GM21526 (cell line): ENCODE measurements around the gene CHMP6.

Experiments
- ATAC-seq: cut with Tn5 transposase; IDR thresholded peaks from one replicate; pipeline ENCODE4 v1.9.1; 2021; ENCODE audit warnings: moderate library complexity; ENCODE audit not compliant: unreplicated experiment, low FRiP score

CHMP6 gene

DNA sequence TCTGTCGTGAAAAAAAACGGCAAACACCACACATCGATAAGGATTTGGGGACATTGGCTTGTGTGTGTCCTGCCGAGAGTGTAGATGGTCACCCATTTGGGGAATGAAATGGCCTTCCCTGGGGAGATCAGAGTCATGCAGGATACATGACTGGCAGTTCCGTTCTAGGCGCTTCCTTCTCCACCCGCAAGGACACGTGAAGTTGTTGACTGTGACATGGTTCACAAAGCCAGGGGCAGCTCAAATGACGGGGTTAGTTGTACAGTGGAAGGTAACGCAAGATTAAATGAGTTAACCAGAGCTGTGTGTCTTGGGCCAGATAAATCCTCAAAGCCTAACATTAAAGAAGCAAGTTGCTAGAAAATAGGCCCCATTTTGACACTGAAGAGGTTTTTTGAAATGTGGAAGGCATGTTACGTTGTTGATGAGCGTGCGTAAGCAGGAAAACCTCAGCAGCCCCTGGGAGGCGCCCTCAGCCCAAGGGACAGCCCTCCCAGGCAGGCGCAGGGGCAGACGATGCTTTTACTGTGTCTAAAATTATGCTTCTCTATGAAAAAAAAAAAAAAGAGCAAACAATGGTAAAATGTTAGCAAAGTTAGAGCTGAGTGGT is 35.9 kb upstream of the CHMP6 start:
- ATAC-seq = no peak

GRCh38 chr17:80956321-80957190 is 35.1 kb upstream of the CHMP6 start:
- ATAC-seq = no peak

DNA sequence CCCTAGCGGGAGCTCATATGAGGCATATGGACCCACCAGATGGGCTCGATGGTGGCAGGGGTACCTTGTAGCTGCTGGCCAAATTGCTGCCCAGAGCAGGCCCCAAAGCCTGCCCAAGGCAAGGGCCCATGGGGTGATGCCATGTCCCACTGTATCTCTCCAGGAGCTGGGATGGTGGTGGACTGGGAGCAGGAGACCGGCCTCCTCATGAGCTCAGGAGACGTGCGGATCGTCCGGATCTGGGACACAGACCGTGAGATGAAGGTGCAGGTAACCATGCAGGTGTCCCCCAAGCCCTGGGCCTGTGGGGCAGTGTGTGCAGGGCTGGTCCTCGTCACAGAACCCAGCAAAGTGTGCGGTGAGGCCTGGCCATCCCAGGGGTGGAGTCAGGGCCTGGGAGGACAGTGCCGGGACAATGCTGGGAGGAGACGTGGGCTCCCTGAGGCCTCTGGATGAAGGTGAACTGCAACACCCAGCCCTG is 34.1 kb upstream of the CHMP6 start:
- no peak for ATAC-seq

DNA sequence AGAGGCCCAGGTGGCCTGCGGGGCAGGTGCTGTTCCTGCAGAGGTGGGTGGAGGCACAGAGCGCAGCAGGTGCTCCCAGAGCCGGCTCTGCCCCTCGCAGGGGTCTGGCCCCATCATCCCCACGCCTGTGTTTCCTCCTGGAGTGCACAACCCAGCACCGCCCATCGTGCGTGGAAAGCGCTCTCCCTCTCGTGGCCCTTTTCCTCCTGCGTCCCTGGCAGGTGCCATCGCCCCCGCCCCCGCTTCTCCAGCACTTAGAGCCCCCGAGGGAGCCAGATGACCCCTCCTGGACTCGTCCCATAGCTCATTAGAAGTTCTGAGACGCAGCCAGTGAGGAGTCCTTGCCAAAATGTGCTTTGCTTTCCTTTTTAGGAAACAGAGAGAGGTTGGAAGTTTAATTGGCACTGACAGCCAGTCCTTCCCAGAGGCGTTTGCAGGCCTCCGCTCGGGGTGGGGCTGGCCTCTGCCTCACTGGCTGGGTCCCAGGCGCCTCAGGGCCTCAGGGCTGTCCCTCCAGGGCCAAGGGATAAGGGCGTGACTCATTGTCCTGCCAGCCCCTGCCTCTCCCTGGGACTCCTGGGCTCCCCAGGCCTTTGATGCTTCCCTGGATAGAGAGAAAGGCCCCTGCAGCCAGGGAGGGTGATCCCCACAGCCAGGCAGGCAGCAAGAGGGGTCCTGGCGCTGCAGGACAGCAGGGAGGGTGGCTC is 32.2 kb upstream of the CHMP6 start:
- no peak for ATAC-seq

GRCh38 chr17:80960037-80960796 is 31.4 kb upstream of the CHMP6 start:
- no peak for ATAC-seq

DNA sequence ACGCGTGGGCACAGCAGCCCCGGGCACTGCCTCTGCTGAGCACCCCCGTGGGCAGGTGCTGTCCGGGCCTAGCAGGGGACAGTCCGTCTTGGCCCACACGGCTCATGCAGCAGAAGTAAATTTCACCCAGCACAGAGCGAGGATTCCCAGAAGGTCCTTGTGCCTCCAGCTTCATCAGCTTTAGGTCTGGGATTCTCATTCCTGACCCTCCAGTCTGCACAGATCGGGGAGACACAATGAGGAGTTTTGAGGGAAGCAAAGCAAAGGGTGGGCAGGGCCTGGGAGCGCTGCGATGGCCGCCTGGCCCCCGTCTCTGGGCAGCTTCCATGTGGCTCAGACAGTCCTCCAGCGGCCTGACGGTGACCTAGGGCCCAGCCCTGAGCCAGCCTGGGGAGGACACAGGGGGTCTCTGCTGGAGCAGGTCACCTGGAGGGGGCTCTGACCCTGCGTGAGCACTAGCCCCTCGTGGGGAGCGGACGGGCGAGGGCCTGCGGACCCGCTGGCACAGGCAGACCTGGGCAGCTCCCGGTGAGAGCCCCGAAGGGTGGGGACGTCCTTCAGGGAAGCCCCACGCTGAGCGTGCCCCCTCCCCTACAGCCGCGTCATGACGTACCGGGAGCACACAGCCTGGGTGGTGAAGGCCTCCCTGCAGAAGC is 30.7 kb upstream of the CHMP6 start:
- no peak for ATAC-seq

GRCh38 chr17:80961541-80962330 is 29.9 kb upstream of the CHMP6 start:
- ATAC-seq = no peak

DNA sequence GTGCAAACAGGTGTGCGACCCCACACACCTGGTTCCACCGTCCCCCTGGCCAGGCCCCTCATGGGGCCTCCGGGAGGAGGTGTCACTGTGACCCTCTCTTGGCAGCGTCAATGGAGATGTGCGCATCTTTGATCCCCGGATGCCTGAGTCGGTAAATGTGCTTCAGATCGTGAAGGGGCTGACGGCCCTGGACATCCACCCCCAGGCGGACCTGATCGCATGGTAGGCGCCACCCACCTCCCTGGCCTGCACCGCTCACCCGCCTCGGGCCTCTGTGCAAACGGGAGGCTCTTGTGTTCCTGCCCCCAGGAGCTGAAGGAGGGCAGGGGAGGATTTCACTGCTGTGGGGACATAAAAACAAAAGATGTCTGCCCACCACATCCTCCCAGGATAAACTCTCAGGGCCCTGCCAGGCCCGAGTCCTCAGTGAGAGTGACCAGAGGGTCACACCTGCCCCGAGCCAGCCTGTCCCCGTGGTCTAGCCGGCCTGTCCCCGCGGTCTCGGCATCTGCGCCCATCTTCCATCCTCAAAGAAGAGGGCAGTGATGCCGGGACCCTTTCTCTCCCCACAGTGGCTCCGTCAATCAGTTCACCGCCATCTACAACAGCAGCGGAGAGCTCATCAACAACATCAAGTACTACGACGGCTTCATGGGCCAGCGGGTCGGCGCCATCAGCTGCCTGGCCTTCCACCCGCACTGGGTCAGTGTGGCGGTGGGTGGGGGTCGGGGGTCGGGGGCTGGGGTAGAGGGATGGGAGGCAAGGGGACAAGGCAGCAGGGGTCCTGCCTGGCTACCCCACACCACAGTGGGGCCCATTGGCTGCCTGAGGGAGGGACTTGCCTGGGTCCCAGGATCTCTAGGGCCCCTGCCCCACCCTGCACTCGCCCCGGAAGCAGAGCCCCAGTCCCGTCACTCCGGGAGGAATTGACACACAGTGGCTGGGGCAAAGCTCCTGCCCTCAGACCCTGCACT is 29.0 kb upstream of the CHMP6 start:
- no peak for ATAC-seq

- no peak for ATAC-seq
Observed at GRCh38 chr17:80963812-80964543, 27.7 kb upstream of the CHMP6 start.

DNA sequence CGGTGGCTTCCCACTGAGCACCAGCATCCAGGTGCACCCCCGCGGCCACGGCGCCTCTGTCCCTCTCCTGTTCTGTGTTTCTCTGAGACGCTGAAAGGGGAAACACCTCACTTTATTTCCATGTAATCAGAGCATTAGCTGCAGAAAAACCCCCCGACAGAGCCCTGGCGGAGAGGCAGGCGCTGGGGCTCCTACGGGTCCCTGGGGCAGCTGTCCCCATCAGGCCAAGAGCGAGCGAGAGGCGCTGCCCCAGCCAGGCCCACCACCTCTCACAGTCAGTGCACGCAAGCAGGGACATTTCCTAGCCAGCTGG is 27.1 kb upstream of the CHMP6 start:
- ATAC-seq = no peak

- ATAC-seq = no peak
Observed at GRCh38 chr17:80964859-80965580, 26.6 kb upstream of the CHMP6 start.

DNA sequence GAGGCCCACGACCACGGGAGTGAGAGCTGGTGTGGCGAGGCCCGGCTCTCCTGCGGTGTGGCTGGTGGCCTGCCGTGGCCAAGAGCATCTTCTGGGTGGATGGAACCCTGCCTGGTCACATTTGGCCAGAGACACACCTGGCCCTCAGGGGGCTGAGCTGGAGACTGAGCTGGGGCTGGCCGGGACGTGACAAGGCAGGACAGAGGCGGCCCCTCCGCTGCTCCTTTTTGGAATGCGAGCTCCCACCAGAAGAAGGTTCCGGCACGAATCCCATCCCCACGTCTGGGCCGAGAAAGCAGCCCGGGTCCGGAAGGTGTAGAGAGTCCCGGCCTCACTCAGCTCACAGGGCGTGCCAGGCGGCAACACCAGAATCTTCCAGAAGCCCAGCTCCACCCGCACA is 26.0 kb upstream of the CHMP6 start:
- no peak for ATAC-seq

GRCh38 chr17:80967404-80967872 is 24.2 kb upstream of the CHMP6 start:
- no peak for ATAC-seq

GRCh38 chr17:80968602-80969029 is 23.0 kb upstream of the CHMP6 start:
- ATAC-seq = no peak

- no peak for ATAC-seq
Observed at GRCh38 chr17:80969030-80969673, 22.5 kb upstream of the CHMP6 start.

DNA sequence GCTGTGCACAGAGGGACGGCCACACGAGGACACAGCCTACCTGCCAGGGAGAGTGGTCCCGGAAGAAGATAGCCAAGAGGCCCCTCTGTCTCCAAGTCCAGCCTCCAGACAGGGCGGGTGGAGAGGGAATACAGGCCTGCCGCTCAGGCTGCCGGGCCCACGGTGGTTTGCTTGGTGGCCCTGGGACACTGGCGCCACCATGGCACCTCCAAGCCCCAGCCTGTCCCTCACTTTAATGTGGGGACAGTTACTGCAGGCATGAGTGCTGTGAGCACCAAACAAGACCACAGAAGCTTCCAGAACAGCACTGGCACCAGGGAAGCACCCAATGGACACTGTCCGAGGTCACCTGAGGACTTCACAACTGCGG is 22.0 kb upstream of the CHMP6 start:
- ATAC-seq = no peak
